ENCODE results near the gene FAM13A. TPM values are rescaled to one million over a fixed set of nuclear protein-coding genes. Genes with fewer than 3 reads are reported as not detected.

FAM13A gene
- total and polyA plus RNA-seq, 10 of the 15 experiments (the other 5 are each of a cell fraction or from before 2014, with no cell fraction given): 0.05 to 1.8 (median 0.27) TPM; not detected in 1

GRCh38 chr4:88743696-88744095, 313.3 kb downstream of the FAM13A start:
- ChIA-PET CTCF (no interaction called here), SMC1A (ENCODE audit: uncharacterized antibody, unreplicated experiment) (interaction anchor here (0.6 to 1.7 kb wide), 4 partner anchors 11 to 495 kb away, joined by 3 to 6 read pairs (median 3); no protein-coding TSS in a partner anchor), RAD21 (ENCODE audit: unreplicated experiment) (no interaction called here), POLR2A (no interaction called here)
- no peak overlapping the region for H3K9ac ChIP-seq (ENCODE audit: control insufficient read depth, insufficient read depth, low read length)
- H4K20me1 ChIP-seq (ENCODE audit: control insufficient read depth, insufficient read depth): no peaks in the 10 kb centered on the region
- ATAC-seq (no peak), FAIRE-seq (no peak), DNase-seq (ENCODE audit: low read depth, low spot score) (no peak)
- no peaks in the 10 kb centered on the region for H3K79me2 ChIP-seq (ENCODE audit: control insufficient read depth, insufficient read depth, low read length)
- no peaks in the 10 kb centered on the region for H3K36me3 ChIP-seq (ENCODE audit: control insufficient read depth in 2 of 2, insufficient read depth in 2 of 2, low read length in 1 of 2)
- no peak overlapping the region for H2AFZ ChIP-seq (ENCODE audit: control insufficient read depth, low read depth, low read length)
- H3K27ac ChIP-seq (ENCODE audit: control insufficient read depth, insufficient read depth): no peak overlapping the region
- 54% methylated on average over 3 of the region's 3 CpGs for WGBS (ENCODE audit: insufficient coverage, insufficient replicate concordance, low lambda C conversion rate, missing lambda C conversion rate)
- TF ChIP-seq TCF7 (IDR thresholded peaks at IDR 0.05; ENCODE audit: borderline replicate concordance) (no peak), TBL1XR1 (IDR thresholded peaks at IDR 0.05; ENCODE audit: low read depth, low read length) (no peak), STAT3 (IDR thresholded peaks at IDR 0.05; ENCODE audit: low read depth, low read length) (no peak), MYC (IDR thresholded peaks at IDR 0.05; ENCODE audit: insufficient read depth, insufficient read length, insufficient replicate concordance, low read length, severe bottlenecking) (no peak), CBFB (IDR thresholded peaks at IDR 0.05; ENCODE audit: low read depth) (no peak), PBX3 (IDR thresholded peaks at IDR 0.05; ENCODE audit: insufficient replicate concordance, low read depth, low read length) (no peak), RAD51 (IDR thresholded peaks at IDR 0.05) (no peak), PKNOX1 (IDR thresholded peaks at IDR 0.05) (no peak), POLR2AphosphoS2 (IDR thresholded peaks at IDR 0.05; ENCODE audit: low read depth, low read length) (no peak), CTCF (IDR thresholded peaks at IDR 0.05 in 2 of 3, conservative IDR thresholded peaks at IDR 0.05 in 1 of 3; ENCODE audit: control insufficient read depth in 2 of 3, extremely low read depth in 1 of 3, insufficient read depth in 1 of 3, low read depth in 3 of 3, low read length in 3 of 3) (no peak), ZNF207 (IDR thresholded peaks at IDR 0.05; ENCODE audit: borderline replicate concordance) (no peak), SMARCA5 (IDR thresholded peaks at IDR 0.05) (no peak), RAD21 (IDR thresholded peaks at IDR 0.05; ENCODE audit: insufficient read depth, low read depth, low read length) (no peak), ZNF592 (IDR thresholded peaks at IDR 0.05) (no peak), BMI1 (IDR thresholded peaks at IDR 0.05; ENCODE audit: borderline replicate concordance) (no peak), MTA3 (IDR thresholded peaks at IDR 0.05; ENCODE audit: borderline replicate concordance, low read length) (no peak), RUNX3 (IDR thresholded peaks at IDR 0.05; ENCODE audit: low read length) (no peak), CHD4 (IDR thresholded peaks at IDR 0.05) (no peak)
- no peak overlapping the region for H3K4me2 ChIP-seq (ENCODE audit: control insufficient read depth, insufficient read depth)
- no peak overlapping the region for H3K4me3 ChIP-seq
- intact Hi-C loops (cut with micrococcal nuclease; ENCODE audit: unreplicated experiment) (no loop called here), in situ Hi-C loops (cut with MboI) (no loop called here)
- no TSS peak for BruUV-seq (replicated peaks)
- H3K9me3 ChIP-seq (replicated peaks; ENCODE audit: control insufficient read depth, insufficient read depth, low read length): no peaks in the 10 kb centered on the region
- H3K27me3 ChIP-seq (replicated peaks in 1 of 2; ENCODE audit: control insufficient read depth in 2 of 2, insufficient read depth in 2 of 2, low read length in 1 of 2): no peaks in the 10 kb centered on the region
- no peaks in the 10 kb centered on the region for H3K4me1 ChIP-seq (ENCODE audit: control insufficient read depth, insufficient read depth, low read length)

Measured in GM12878 (cell line).